T-helper 2 cell treated with Interferon-gamma antibody and Interleukin-4, amounts not matched to agents 100 ng/mL and 5 ng/mL, for 36 hours (primary cell): ENCODE results near the gene SNW1. TPM values are rescaled to one million over a fixed set of nuclear protein-coding genes. Genes with fewer than 3 reads are reported as not detected.
"Not testable (repeated sequence)": the region's sequence is repeated elsewhere in the genome, so short reads cannot be mapped to it uniquely, and the experiment has no call there.

Experiments
- intact Hi-C: fragments of 100-400 bp; cut with micrococcal nuclease; formaldehyde crosslinking; loops from one replicate; pipeline ENCODE4 v1.15.1; 2023
- total RNA-seq: library from RNA; stranded (reverse); gene quantifications from 2 replicates; pipeline ENCODE4 v1.2.3, GENCODE V29; 2022

Gene SNW1
- total RNA-seq, 1 donor from 2014 or later: 113 TPM

GRCh38 chr14:77752799-77753516 lies 8.0 kb downstream of the SNW1 start:
- intact Hi-C loops: no loop called here

GRCh38 chr14:77752266-77752665 lies 8.7 kb downstream of the SNW1 start:
- intact Hi-C loops: no loop called here

- intact Hi-C loops: not testable (repeated sequence)
Measured at GRCh38 chr14:77747425-77747824, 13.5 kb downstream of the SNW1 start.

GRCh38 chr14:77746064-77746702 lies 14.8 kb downstream of the SNW1 start:
- intact Hi-C loops: no loop called here

GRCh38 chr14:77741438-77741837 lies 19.5 kb downstream of the SNW1 start:
- intact Hi-C loops: no loop called here

- intact Hi-C loops: no loop called here
Measured at GRCh38 chr14:77738559-77739250, 22.3 kb downstream of the SNW1 start.

GRCh38 chr14:77730976-77731497 lies 29.9 kb downstream of the SNW1 start:
- intact Hi-C loops: no loop called here

- intact Hi-C loops: no loop called here
Measured at GRCh38 chr14:77722301-77722700, 38.7 kb downstream of the SNW1 start.

GRCh38 chr14:77721437-77721836 lies 39.5 kb downstream of the SNW1 start:
- intact Hi-C loops: no loop called here

- intact Hi-C loops: no loop called here
Measured at GRCh38 chr14:77717608-77718305, 43.2 kb downstream of the SNW1 start.

GRCh38 chr14:77714926-77715325 lies 46.0 kb downstream of the SNW1 start:
- intact Hi-C loops: no loop called here

- intact Hi-C loops: no loop called here
Measured at GRCh38 chr14:77710364-77710763, 50.6 kb downstream of the SNW1 start.

- intact Hi-C loops: loop anchor here (5.0 kb wide), 1 partner anchor 157 kb away; no protein-coding TSS in a partner anchor
Measured at GRCh38 chr14:77709412-77709811, 51.5 kb downstream of the SNW1 start.

GRCh38 chr14:77708749-77709148 lies 52.2 kb downstream of the SNW1 start:
- intact Hi-C loops: loop anchor here (1.0 to 5.0 kb wide), 5 partner anchors 53 to 388 kb away; partner anchors contain the start of genes ADCK1, POMT2, SNW1 and VIPAS39

GRCh38 chr14:77707724-77708408 lies 53.1 kb downstream of the SNW1 start, which contains the start of the genes ALKBH1 and SLIRP:
TSS of gene ALKBH1 (minus strand) at chr14:77708023. CDS start at chr14:77708004, 19 bp downstream.
TSS of gene SLIRP (plus strand) at chr14:77708103. CDS start at chr14:77708112, 9 bp downstream.
- intact Hi-C loops: loop anchor here (1.0 to 5.0 kb wide), 6 partner anchors 53 to 388 kb away; partner anchors contain the start of genes ADCK1, POMT2, SNW1 and SPTLC2

GRCh38 chr14:77707355-77707723 lies 53.6 kb downstream of the SNW1 start:
- intact Hi-C loops: loop anchor here (1.0 to 5.0 kb wide), 2 partner anchors 91 to 155 kb away; partner anchors contain the start of gene SPTLC2

GRCh38 chr14:77691259-77691658 lies 69.7 kb downstream of the SNW1 start:
- intact Hi-C loops: no loop called here

- intact Hi-C loops: no loop called here
Measured at GRCh38 chr14:77682158-77682553, 78.8 kb downstream of the SNW1 start.

GRCh38 chr14:77681196-77682157 lies 79.5 kb downstream of the SNW1 start:
- intact Hi-C loops: no loop called here
